Measurements from ENCODE around the gene NDST4.

NDST4 gene

GRCh38 chr4:114785570-114785969 lies 327.9 kb downstream of the NDST4 start:
- H2AFZ ChIP-seq (ENCODE audit: low read depth, low read length), result no peak overlapping the region
- no peaks in the 10 kb centered on the region for H3K4me1 ChIP-seq (ENCODE audit: insufficient read depth, low read length)
- H3K9ac ChIP-seq (ENCODE audit: low read depth, low read length), result no peak overlapping the region
- no peak overlapping the region for H3K4me3 ChIP-seq (ENCODE audit: low read depth in 1 of 2, low read length in 2 of 2)
- ATAC-seq (ENCODE audit: insufficient read depth, low read depth) (no peak), DNase-seq (no peak)
- H3K79me2 ChIP-seq (ENCODE audit: insufficient read depth, low read length), result no peaks in the 10 kb centered on the region
- H3K27ac ChIP-seq (ENCODE audit: low read length), result no peak overlapping the region
- H3K9me3 ChIP-seq (ENCODE audit: insufficient read depth, low read length, severe bottlenecking), result no peaks in the 10 kb centered on the region
- no peaks in the 10 kb centered on the region for H3K27me3 ChIP-seq (ENCODE audit: insufficient read depth, low read length, poor library complexity)
- H3K36me3 ChIP-seq (ENCODE audit: insufficient read depth, low read length), result no peaks in the 10 kb centered on the region
- no peak for TF ChIP-seq EZH2 (IDR thresholded peaks at IDR 0.05; ENCODE audit: borderline replicate concordance, low read depth, low read length, severe bottlenecking)
- no peak for TF ChIP-seq CTCF (IDR thresholded peaks at IDR 0.05; ENCODE audit: borderline replicate concordance, extremely low read depth, low read length, poor library complexity, severe bottlenecking)
- H3K4me2 ChIP-seq (ENCODE audit: insufficient read depth, low read length), result no peak overlapping the region
- H4K20me1 ChIP-seq (ENCODE audit: insufficient read depth, low read length), result no peaks in the 10 kb centered on the region

GRCh38 chr4:114783215-114783595 lies 330.2 kb downstream of the NDST4 start:
- no peak for TF ChIP-seq EZH2 (IDR thresholded peaks at IDR 0.05; ENCODE audit: borderline replicate concordance, low read depth, low read length, severe bottlenecking)
- no peak for TF ChIP-seq CTCF (IDR thresholded peaks at IDR 0.05; ENCODE audit: borderline replicate concordance, extremely low read depth, low read length, poor library complexity, severe bottlenecking)
- Histone ChIP-seq H3K36me3 (ENCODE audit: insufficient read depth, low read length) (no peaks in the 10 kb centered on the region), H4K20me1 (ENCODE audit: insufficient read depth, low read length) (no peaks in the 10 kb centered on the region), H3K27me3 (ENCODE audit: insufficient read depth, low read length, poor library complexity) (no peaks in the 10 kb centered on the region), H3K9ac (ENCODE audit: low read depth, low read length) (no peak overlapping the region), H3K4me3 (ENCODE audit: low read depth in 1 of 2, low read length in 2 of 2) (no peak overlapping the region), H3K9me3 (ENCODE audit: insufficient read depth, low read length, severe bottlenecking) (no peaks in the 10 kb centered on the region), H3K79me2 (ENCODE audit: insufficient read depth, low read length) (no peaks in the 10 kb centered on the region), H3K4me1 (ENCODE audit: insufficient read depth, low read length) (no peaks in the 10 kb centered on the region), H3K4me2 (ENCODE audit: insufficient read depth, low read length) (no peak overlapping the region), H3K27ac (ENCODE audit: low read length) (no peak overlapping the region), H2AFZ (ENCODE audit: low read depth, low read length) (no peak overlapping the region)
- DNase-seq, result no peak
- no peak for ATAC-seq (ENCODE audit: insufficient read depth, low read depth)

- TF ChIP-seq EZH2 (IDR thresholded peaks at IDR 0.05; ENCODE audit: borderline replicate concordance, low read depth, low read length, severe bottlenecking), result no peak
- TF ChIP-seq CTCF (IDR thresholded peaks at IDR 0.05; ENCODE audit: borderline replicate concordance, extremely low read depth, low read length, poor library complexity, severe bottlenecking), result no peak
- ATAC-seq (ENCODE audit: insufficient read depth, low read depth) (no peak), DNase-seq (no peak)
- no peak overlapping the region for H3K9ac ChIP-seq (ENCODE audit: low read depth, low read length)
- no peaks in the 10 kb centered on the region for H3K27me3 ChIP-seq (ENCODE audit: insufficient read depth, low read length, poor library complexity)
- no peaks in the 10 kb centered on the region for H3K4me1 ChIP-seq (ENCODE audit: insufficient read depth, low read length)
- H2AFZ ChIP-seq (ENCODE audit: low read depth, low read length), result no peak overlapping the region
- no peaks in the 10 kb centered on the region for H3K9me3 ChIP-seq (ENCODE audit: insufficient read depth, low read length, severe bottlenecking)
- no peak overlapping the region for H3K27ac ChIP-seq (ENCODE audit: low read length)
- no peak overlapping the region for H3K4me3 ChIP-seq (ENCODE audit: low read depth in 1 of 2, low read length in 2 of 2)
- no peak overlapping the region for H3K4me2 ChIP-seq (ENCODE audit: insufficient read depth, low read length)
- H4K20me1 ChIP-seq (ENCODE audit: insufficient read depth, low read length), result no peaks in the 10 kb centered on the region
- no peaks in the 10 kb centered on the region for H3K79me2 ChIP-seq (ENCODE audit: insufficient read depth, low read length)
- H3K36me3 ChIP-seq (ENCODE audit: insufficient read depth, low read length), result no peaks in the 10 kb centered on the region
Measured at GRCh38 chr4:114782415-114783214, 330.8 kb downstream of the NDST4 start.

All from DND-41 (cell line).